ENCODE data around the gene IQCC. TPM values are rescaled to one million over a fixed set of nuclear protein-coding genes. Genes with fewer than 3 reads are reported as not detected.
A peak's percentile ranks its signal among the peaks of the same experiment; 100 is the strongest.

The IQCC gene
- total and polyA plus RNA-seq, 8 donors: 1.9 to 8.7 (median 7.9) TPM

- peaks cover 22 to 35% of the 10 kb centered on the region in 2 donors for H3K4me1 ChIP-seq
- no peak overlapping the region for H3K4me3 ChIP-seq
- H3K27ac ChIP-seq: no peak overlapping the region
- peaks cover 0 to 51% of the 10 kb centered on the region in 2 donors for H3K36me3 ChIP-seq
- TF ChIP-seq, protein P1, sequence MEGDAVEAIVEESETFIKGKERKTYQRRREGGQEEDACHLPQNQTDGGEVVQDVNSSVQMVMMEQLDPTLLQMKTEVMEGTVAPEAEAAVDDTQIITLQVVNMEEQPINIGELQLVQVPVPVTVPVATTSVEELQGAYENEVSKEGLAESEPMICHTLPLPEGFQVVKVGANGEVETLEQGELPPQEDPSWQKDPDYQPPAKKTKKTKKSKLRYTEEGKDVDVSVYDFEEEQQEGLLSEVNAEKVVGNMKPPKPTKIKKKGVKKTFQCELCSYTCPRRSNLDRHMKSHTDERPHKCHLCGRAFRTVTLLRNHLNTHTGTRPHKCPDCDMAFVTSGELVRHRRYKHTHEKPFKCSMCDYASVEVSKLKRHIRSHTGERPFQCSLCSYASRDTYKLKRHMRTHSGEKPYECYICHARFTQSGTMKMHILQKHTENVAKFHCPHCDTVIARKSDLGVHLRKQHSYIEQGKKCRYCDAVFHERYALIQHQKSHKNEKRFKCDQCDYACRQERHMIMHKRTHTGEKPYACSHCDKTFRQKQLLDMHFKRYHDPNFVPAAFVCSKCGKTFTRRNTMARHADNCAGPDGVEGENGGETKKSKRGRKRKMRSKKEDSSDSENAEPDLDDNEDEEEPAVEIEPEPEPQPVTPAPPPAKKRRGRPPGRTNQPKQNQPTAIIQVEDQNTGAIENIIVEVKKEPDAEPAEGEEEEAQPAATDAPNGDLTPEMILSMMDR (IDR thresholded peaks at IDR 0.05): no peak
- intact Hi-C loops (cut with DNase I): no loop called here
- H3K27me3 ChIP-seq: no peaks in the 10 kb centered on the region
- DNase-seq: no peak
- ATAC-seq: no peak
- H3K9me3 ChIP-seq: no peaks in the 10 kb centered on the region
Measured at GRCh38 chr1:32219022-32219421, 13.6 kb downstream of the IQCC start.

DNA sequence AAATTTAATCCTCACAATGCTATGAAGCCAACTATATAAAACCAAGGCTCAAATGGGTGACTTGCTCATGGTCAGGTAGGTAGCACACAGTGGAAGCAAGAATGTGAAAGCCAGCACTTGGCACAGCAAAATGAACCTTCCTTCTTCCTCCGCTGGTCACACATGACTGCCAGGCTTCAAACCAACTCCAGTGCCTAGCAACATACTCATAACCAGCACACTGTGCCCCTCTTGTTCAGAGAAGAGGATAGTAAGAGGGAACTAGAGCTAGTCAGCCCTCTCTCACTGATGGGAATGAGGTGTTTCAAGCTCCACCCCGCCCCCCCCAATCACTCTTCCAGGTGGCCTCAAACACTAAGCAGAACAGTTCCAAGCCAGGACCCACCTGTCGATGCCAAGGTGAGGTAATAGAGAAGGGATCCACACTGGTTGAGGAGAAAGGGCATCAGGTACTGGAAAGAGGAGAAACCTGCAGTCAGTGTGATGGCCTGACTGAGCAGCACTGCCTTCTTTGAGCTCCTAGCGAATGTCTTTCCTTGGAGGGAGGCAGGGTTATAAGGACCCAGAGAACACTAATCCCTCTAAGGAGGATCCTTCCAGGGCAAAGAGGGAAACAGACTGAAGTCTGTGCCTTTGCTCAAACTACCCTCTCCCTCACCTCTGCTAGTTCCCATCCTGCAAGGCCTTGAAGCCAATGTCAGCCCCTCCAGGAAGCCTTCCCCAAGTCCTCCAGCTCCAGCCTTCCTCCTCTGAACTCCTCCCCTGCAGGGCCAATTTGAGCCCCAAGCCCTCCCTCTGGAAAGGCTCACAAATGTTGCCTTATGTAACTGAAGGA, 15.5 kb downstream of the IQCC start:
- Histone ChIP-seq H3K4me1 (peaks cover 22 to 31% of the 10 kb centered on the region in 2 donors), H3K4me3 (peak overlapping the region; percentile 64 to 93), H3K9me3 (no peaks in the 10 kb centered on the region), H3K27ac (peak overlapping the region in 1 of 2 donors; percentile 87), H3K36me3 (peaks cover 0 to 51% of the 10 kb centered on the region in 2 donors), H3K27me3 (no peaks in the 10 kb centered on the region)
- TF ChIP-seq, protein P1 (IDR thresholded peaks at IDR 0.05): no peak
- ATAC-seq: no peak
- no peak for DNase-seq
- intact Hi-C loops (cut with DNase I): no loop called here

DNA sequence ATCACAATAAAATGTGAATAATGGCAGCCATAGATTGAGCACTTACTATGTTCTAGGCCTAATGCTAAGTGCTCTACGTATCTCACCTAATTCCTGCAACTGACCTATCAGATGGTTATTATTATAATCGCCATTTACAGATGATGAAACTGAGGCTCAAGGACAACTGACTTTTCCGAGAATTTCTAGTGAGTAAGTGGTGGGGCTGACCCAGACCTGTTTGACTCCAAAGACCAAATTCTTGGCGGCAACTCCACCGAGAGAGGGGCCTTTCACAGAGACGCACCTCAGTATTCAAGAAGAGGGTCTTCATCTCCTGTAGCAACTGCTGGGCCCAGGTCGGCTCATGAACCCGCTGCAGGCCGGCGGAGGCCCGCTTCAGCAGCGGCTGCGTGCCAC, 16.1 kb downstream of the IQCC start:
- intact Hi-C loops (cut with DNase I): no loop called here
- no peak for DNase-seq
- H3K4me3 ChIP-seq: peak overlapping the region; percentile 64 to 93
- no peaks in the 10 kb centered on the region for H3K9me3 ChIP-seq
- TF ChIP-seq, protein P1 (IDR thresholded peaks at IDR 0.05): no peak
- peak overlapping the region; percentile 75 to 87 for H3K27ac ChIP-seq
- peaks cover 0 to 51% of the 10 kb centered on the region in 2 donors for H3K36me3 ChIP-seq
- H3K4me1 ChIP-seq: peaks cover 22 to 28% of the 10 kb centered on the region in 2 donors
- no peaks in the 10 kb centered on the region for H3K27me3 ChIP-seq
- ATAC-seq: no peak

DNA sequence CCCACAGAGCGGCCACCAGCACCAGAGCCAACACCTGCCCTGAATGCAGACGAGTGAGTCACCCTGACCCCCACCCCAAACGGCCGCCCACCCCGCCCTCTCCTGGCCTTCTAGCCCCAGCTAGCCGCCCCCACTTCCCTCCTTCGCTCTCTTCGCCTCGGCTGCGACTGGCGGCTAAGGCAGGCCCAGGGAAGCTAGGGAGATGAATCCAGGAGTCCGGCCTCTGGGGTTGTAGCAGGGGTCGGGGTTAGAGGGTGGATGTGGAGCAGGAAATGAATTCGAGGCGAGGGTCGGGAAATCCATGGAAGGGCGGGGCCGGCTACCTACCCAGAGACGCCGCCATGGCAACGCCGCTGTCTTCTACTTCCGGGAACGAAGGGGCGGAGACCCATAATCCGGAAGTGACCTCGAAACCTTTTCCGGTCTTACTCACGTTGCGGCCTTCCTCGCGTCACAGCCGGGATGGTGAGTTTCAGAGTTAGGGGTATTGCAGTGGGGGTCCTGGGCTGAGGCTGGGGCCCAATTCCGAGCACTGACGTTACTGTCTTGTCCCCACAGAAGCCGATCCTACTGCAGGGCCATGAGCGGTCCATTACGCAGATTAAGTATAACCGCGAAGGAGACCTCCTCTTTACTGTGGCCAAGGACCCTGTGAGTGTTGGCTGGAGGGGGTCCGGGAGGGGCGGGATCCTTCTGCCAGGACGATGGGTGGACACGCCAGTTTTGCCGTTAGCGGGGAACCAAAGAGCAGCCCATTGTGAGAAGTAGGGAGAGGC, 16.7 kb downstream of the IQCC start, which contains the start of the genes EIF3I and TMEM234:
Gene EIF3I, plus strand, starts transcription at position 428 of the 776 bp plus-strand sequence. Its CDS starts 35 bp downstream, at position 463.
Gene TMEM234, minus strand, starts transcription at position 374 of the 776 bp plus-strand sequence. Its CDS starts 31 bp downstream, at position 343.
- H3K9me3 ChIP-seq: no peaks in the 10 kb centered on the region
- H3K4me1 ChIP-seq: peaks cover 22 to 28% of the 10 kb centered on the region in 2 donors
- peak within 1 kb of the TSS; percentile 64 to 93 for H3K4me3 ChIP-seq
- no peaks in the 10 kb centered on the region for H3K27me3 ChIP-seq
- TF ChIP-seq, protein P1 (IDR thresholded peaks at IDR 0.05): no peak
- ATAC-seq (peak; percentile 98), DNase-seq (peak; percentile 92 to 95 (median 94))
- peak within 1 kb of the TSS; percentile 75 to 87 for H3K27ac ChIP-seq
- intact Hi-C loops (cut with DNase I): no loop called here
- H3K36me3 ChIP-seq: peaks cover 0 to 51% of the 10 kb centered on the region in 2 donors
